Epithelial cell of esophagus (primary cell): ENCODE data around the gene ZSCAN5B.
"Not testable (repeated sequence)": the region's sequence is repeated elsewhere in the genome, so short reads cannot be mapped to it uniquely, and the experiment has no call there.

ENCODE experiments used
- DNase-seq: peaks from one replicate; pipeline ENCODE4 v3.0.0; 2010; ENCODE audit warnings: low read depth
- H3K4me3 ChIP-seq: 2 replicates; pipeline ENCODE4 v1.5.1; 2011; ENCODE audit warnings: mild to moderate bottlenecking, low read length, control low read depth
- CTCF ChIP-seq: IDR thresholded peaks from 2 replicates; pipeline ENCODE4 v1.5.1; 2011; ENCODE audit warnings: low read depth, mild to moderate bottlenecking, low read length, control low read depth, inconsistent platforms; ENCODE audit not compliant: insufficient read depth; ENCODE audit errors: missing control alignments

ZSCAN5B gene

GRCh38 chr19:56152644-56153043 lies 44.9 kb downstream of the ZSCAN5B start:
- TF ChIP-seq CTCF, result no peak
- no peak for DNase-seq
- no peak overlapping the region for H3K4me3 ChIP-seq

GRCh38 chr19:56150358-56150757 lies 47.2 kb downstream of the ZSCAN5B start:
- no peak for TF ChIP-seq CTCF
- H3K4me3 ChIP-seq, result no peak overlapping the region
- no peak for DNase-seq

GRCh38 chr19:56149656-56150038 lies 47.9 kb downstream of the ZSCAN5B start:
- TF ChIP-seq CTCF, result no peak
- H3K4me3 ChIP-seq, result no peak overlapping the region
- no peak for DNase-seq

GRCh38 chr19:56148955-56149655 lies 48.5 kb downstream of the ZSCAN5B start:
- not testable (repeated sequence) for DNase-seq, H3K4me3 ChIP-seq

GRCh38 chr19:56148096-56148495 lies 49.5 kb downstream of the ZSCAN5B start:
- TF ChIP-seq CTCF, result no peak
- DNase-seq, result no peak
- H3K4me3 ChIP-seq, result no peak overlapping the region

- TF ChIP-seq CTCF, result no peak
- no peak overlapping the region for H3K4me3 ChIP-seq
- no peak for DNase-seq
Measured at GRCh38 chr19:56147307-56147706, 50.3 kb downstream of the ZSCAN5B start.

GRCh38 chr19:56146904-56147303 lies 50.7 kb downstream of the ZSCAN5B start:
- no peak for DNase-seq
- H3K4me3 ChIP-seq, result no peak overlapping the region
- TF ChIP-seq CTCF, result no peak
